HG02623 (cell line): ENCODE results near the gene OSBPL3.
A peak's percentile ranks its signal among the peaks of the same experiment; 100 is the strongest.

ENCODE experiments used
- ATAC-seq: cut with Tn5 transposase; IDR thresholded peaks from one replicate; pipeline ENCODE4 v1.9.1; 2021; ENCODE audit warnings: moderate library complexity; ENCODE audit not compliant: unreplicated experiment

Gene OSBPL3

GRCh38 chr7:24899905-24900304 lies 80.1 kb downstream of the OSBPL3 start:
- no peak for ATAC-seq

- ATAC-seq = no peak
Observed at GRCh38 chr7:24899161-24899560, 80.8 kb downstream of the OSBPL3 start.

GRCh38 chr7:24898691-24899090 lies 81.3 kb downstream of the OSBPL3 start:
- ATAC-seq = no peak

- peak; percentile 60 for ATAC-seq
Observed at GRCh38 chr7:24896031-24896501, 83.9 kb downstream of the OSBPL3 start.

GRCh38 chr7:24894429-24895221 lies 85.4 kb downstream of the OSBPL3 start:
- no peak for ATAC-seq

GRCh38 chr7:24891311-24891735 lies 88.7 kb downstream of the OSBPL3 start:
- no peak for ATAC-seq

- peak; percentile 41 for ATAC-seq
Observed at GRCh38 chr7:24889611-24890010, 90.4 kb downstream of the OSBPL3 start.

GRCh38 chr7:24888653-24889052 lies 91.3 kb downstream of the OSBPL3 start:
- ATAC-seq = no peak

GRCh38 chr7:24885716-24886115 lies 94.3 kb downstream of the OSBPL3 start:
- no peak for ATAC-seq

- ATAC-seq = no peak
Observed at GRCh38 chr7:24885305-24885704, 94.7 kb downstream of the OSBPL3 start.

- ATAC-seq = no peak
Observed at GRCh38 chr7:24884401-24884800, 95.6 kb downstream of the OSBPL3 start.

- no peak for ATAC-seq
Observed at GRCh38 chr7:24883622-24884013, 96.4 kb downstream of the OSBPL3 start.

- ATAC-seq = no peak
Observed at GRCh38 chr7:24882989-24883621, 96.9 kb downstream of the OSBPL3 start.

- no peak for ATAC-seq
Observed at GRCh38 chr7:24881623-24882022, 98.4 kb downstream of the OSBPL3 start.

GRCh38 chr7:24880886-24881285 lies 99.1 kb downstream of the OSBPL3 start:
- ATAC-seq = no peak

GRCh38 chr7:24879291-24879690 lies 100.7 kb downstream of the OSBPL3 start:
- no peak for ATAC-seq

GRCh38 chr7:24877790-24878311 lies 102.1 kb downstream of the OSBPL3 start:
- peak; percentile 94 for ATAC-seq

GRCh38 chr7:24874791-24875190 lies 105.2 kb downstream of the OSBPL3 start:
- ATAC-seq = no peak

- ATAC-seq = no peak
Observed at GRCh38 chr7:24873944-24874343, 106.0 kb downstream of the OSBPL3 start.

GRCh38 chr7:24871770-24872169 lies 108.2 kb downstream of the OSBPL3 start:
- ATAC-seq = no peak

- no peak for ATAC-seq
Observed at GRCh38 chr7:24870766-24871165, 109.2 kb downstream of the OSBPL3 start.

GRCh38 chr7:24869572-24869971 lies 110.4 kb downstream of the OSBPL3 start:
- no peak for ATAC-seq
